ENCODE results near the gene TIMM8A. TPM values are rescaled to one million over a fixed set of nuclear protein-coding genes. Genes with fewer than 3 reads are reported as not detected.

Gene TIMM8A
- total and polyA plus RNA-seq, 2 of the 13 experiments (the other 11 are each of a cell fraction or from before 2014, with no cell fraction given): 6.1 to 25.5 TPM

- H3K4me3 ChIP-seq (replicated peaks in 1 of 3; ENCODE audit: insufficient read depth in 1 of 3, low read depth in 2 of 3, low read length in 3 of 3): peak overlapping the region; percentile 69 to 78 (median 69); a peak in 4 of 6 replicates
- no peak for DNase-seq (ENCODE audit: low spot score)
- H3K27me3 ChIP-seq (ENCODE audit: control insufficient read depth in 1 of 2, insufficient read depth in 2 of 2, low read length in 2 of 2): no peaks in the 10 kb centered on the region; a peak in 1 of 5 replicates
- intact Hi-C loops (cut with micrococcal nuclease; ENCODE audit: unreplicated experiment): loop anchor here (2.0 to 5.0 kb wide), 2 partner anchors 15 to 45 kb away; partner anchors contain the start of genes GLA and TIMM8A
- no peak for ATAC-seq
- no peak overlapping the region for H2AFZ ChIP-seq (ENCODE audit: low read length)
- in situ Hi-C loops (cut with HindIII; ENCODE audit: extremely low pct_ligation_motif_present, low pct_unique_long_range_greater_than_20kb): no loop called here
- no TSS peak for BruUV-seq (replicated peaks)
- H4K20me1 ChIP-seq (ENCODE audit: insufficient read depth, low read length): no peaks in the 10 kb centered on the region
- no peak for TF ChIP-seq ZNF124 (CRISPR knock-in tag; IDR thresholded peaks at IDR 0.05)
- TF ChIP-seq RBFOX2 (IDR thresholded peaks at IDR 0.05; ENCODE audit: low read depth, low read length): peak; percentile 50
- peak overlapping the region; percentile 76 for H3K27ac ChIP-seq (ENCODE audit: extremely low read length, insufficient read depth, low read length)
- peaks cover 23% of the 10 kb centered on the region for H3K4me1 ChIP-seq (ENCODE audit: insufficient read depth, low read length)
- H3K9ac ChIP-seq (ENCODE audit: insufficient read depth, low read depth, low read length): peak overlapping the region; percentile 84
- H3K4me2 ChIP-seq (ENCODE audit: low read depth, low read length): peak overlapping the region; percentile 64
- ChIA-PET CTCF (ENCODE audit: low intra/inter-chr PET ratio, low total read pairs) (no interaction called here), POLR2A (interaction anchor here (1.5 to 2.1 kb wide), 2 partner anchors 16 to 44 kb away, joined by 14 to 35 read pairs; partner anchors contain the start of genes GLA, HNRNPH2 and TIMM8A)
- 34% methylated on average over 6 of the region's 6 CpGs for WGBS (ENCODE audit: low lambda C conversion rate)
- H3K36me3 ChIP-seq (replicated peaks in 1 of 2; ENCODE audit: control insufficient read depth in 1 of 2, insufficient read depth in 2 of 2, low read length in 2 of 2): peaks cover 0 to 4% of the 10 kb centered on the region in 2 experiments; a peak in 2 of 5 replicates
- no peaks in the 10 kb centered on the region for H3K9me3 ChIP-seq (ENCODE audit: low read length)
- FAIRE-seq: peak; percentile 47
- peaks cover 18% of the 10 kb centered on the region for H3K79me2 ChIP-seq (ENCODE audit: insufficient read depth, low read length)
Observed at GRCh38 chrX:101391831-101392230, 43.3 kb upstream of the TIMM8A start.

- Histone ChIP-seq H3K4me2 (ENCODE audit: low read depth, low read length) (peak within 1 kb of the TSS; percentile 75), H3K4me1 (ENCODE audit: insufficient read depth, low read length) (peaks cover 23% of the 10 kb centered on the region), H4K20me1 (ENCODE audit: insufficient read depth, low read length) (no peaks in the 10 kb centered on the region), H2AFZ (ENCODE audit: low read length) (peak within 1 kb of the TSS; percentile 87), H3K9me3 (ENCODE audit: low read length) (no peaks in the 10 kb centered on the region), H3K27ac (ENCODE audit: extremely low read length, insufficient read depth, low read length) (peak within 1 kb of the TSS; percentile 76), H3K9ac (ENCODE audit: insufficient read depth, low read depth, low read length) (peak within 1 kb of the TSS; percentile 84), H3K4me3 (replicated peaks in 1 of 3; ENCODE audit: insufficient read depth in 1 of 3, low read depth in 2 of 3, low read length in 3 of 3) (peak within 1 kb of the TSS; percentile 69 to 78 (median 69); a peak in 5 of 6 replicates), H3K27me3 (ENCODE audit: control insufficient read depth in 1 of 2, insufficient read depth in 2 of 2, low read length in 2 of 2) (no peaks in the 10 kb centered on the region; a peak in 1 of 5 replicates), H3K36me3 (replicated peaks in 1 of 2; ENCODE audit: control insufficient read depth in 1 of 2, insufficient read depth in 2 of 2, low read length in 2 of 2) (peaks cover 0 to 4% of the 10 kb centered on the region in 2 experiments; a peak in 2 of 5 replicates), H3K79me2 (ENCODE audit: insufficient read depth, low read length) (peaks cover 18% of the 10 kb centered on the region)
- peak; percentile 99 for ATAC-seq
- in situ Hi-C loops (cut with HindIII; ENCODE audit: extremely low pct_ligation_motif_present, low pct_unique_long_range_greater_than_20kb): no loop called here
- DNase-seq (ENCODE audit: low spot score): peak; percentile 87
- TSS peak; percentile 75 for BruUV-seq (replicated peaks)
- 0% methylated on average over 16 of the region's 47 CpGs for WGBS (ENCODE audit: low lambda C conversion rate)
- intact Hi-C loops (cut with micrococcal nuclease; ENCODE audit: unreplicated experiment): loop anchor here (2.0 to 5.0 kb wide), 2 partner anchors 16 to 44 kb away; partner anchors contain the start of genes GLA and TIMM8A
- peak; percentile 97 for FAIRE-seq
- CTCF ChIA-PET (ENCODE audit: low intra/inter-chr PET ratio, low total read pairs): no interaction called here
- POLR2A ChIA-PET: interaction anchor here (0.9 to 2.1 kb wide), 6 partner anchors 13 to 43 kb away, joined by 3 to 35 read pairs (median 4); partner anchors contain the start of genes GLA, HNRNPH2 and TIMM8A
- TF ChIP-seq HDAC1 (CRISPR knock-in tag; IDR thresholded peaks at IDR 0.05): no peak
- peak; percentile 87; the same call in 1 of the 2 replicates for TF ChIP-seq SPEN (CRISPR knock-in tag; IDR thresholded peaks at IDR 0.05; ENCODE audit: low read depth)
- TF ChIP-seq ZNF136 (CRISPR knock-in tag; IDR thresholded peaks at IDR 0.05; ENCODE audit: low read depth): no peak
- 0 out of 2 replicates have a peak, but pooled peaks have one; percentile 24 for TF ChIP-seq ZNF724P (CRISPR knock-in tag; IDR thresholded peaks at IDR 0.05; ENCODE audit: borderline replicate concordance)
- peak; percentile 83 for TF ChIP-seq ELF3 (CRISPR knock-in tag; IDR thresholded peaks at IDR 0.05)
- TF ChIP-seq ZSCAN5A (CRISPR knock-in tag; IDR thresholded peaks at IDR 0.05; ENCODE audit: borderline replicate concordance): 0 out of 2 replicates have a peak, but pooled peaks have one; percentile 28
- TF ChIP-seq NRL (CRISPR knock-in tag; IDR thresholded peaks at IDR 0.05; ENCODE audit: borderline replicate concordance): peak; percentile 36; the same call in 1 of the 2 replicates
- TF ChIP-seq, protein P1, sequence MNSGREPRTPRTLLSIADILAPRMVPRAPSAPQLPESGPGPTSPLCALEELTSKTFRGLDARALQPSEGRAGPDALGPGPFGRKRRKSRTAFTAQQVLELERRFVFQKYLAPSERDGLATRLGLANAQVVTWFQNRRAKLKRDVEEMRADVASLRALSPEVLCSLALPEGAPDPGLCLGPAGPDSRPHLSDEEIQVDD (CRISPR knock-in tag; IDR thresholded peaks at IDR 0.05; ENCODE audit: borderline replicate concordance): no peak
- TF ChIP-seq, protein P2, sequence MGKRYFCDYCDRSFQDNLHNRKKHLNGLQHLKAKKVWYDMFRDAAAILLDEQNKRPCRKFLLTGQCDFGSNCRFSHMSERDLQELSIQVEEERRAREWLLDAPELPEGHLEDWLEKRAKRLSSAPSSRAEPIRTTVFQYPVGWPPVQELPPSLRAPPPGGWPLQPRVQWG (CRISPR knock-in tag; IDR thresholded peaks at IDR 0.05; ENCODE audit: borderline replicate concordance, low read depth): no peak
- TF ChIP-seq ZNF607 (CRISPR knock-in tag; IDR thresholded peaks at IDR 0.05; ENCODE audit: borderline replicate concordance): no peak
- peak; percentile 36 for TF ChIP-seq NFYB (CRISPR knock-in tag; IDR thresholded peaks at IDR 0.05)
Observed at GRCh38 chrX:101390664-101391525, 42.4 kb upstream of the TIMM8A start, which contains the start of gene RPL36A. Gene RPL36A, plus strand, starts transcription at chrX:101391011. Its CDS starts 33 bp downstream, at chrX:101391044.

Measured in HepG2 (cell line).